ENCODE data around the gene LGI4. TPM values are rescaled to one million over a fixed set of nuclear protein-coding genes. Genes with fewer than 3 reads are reported as not detected.
A peak's percentile ranks its signal among the peaks of the same experiment; 100 is the strongest.

LGI4 gene
- polyA plus RNA-seq, 1 experiment, result 0.25 TPM

DNA sequence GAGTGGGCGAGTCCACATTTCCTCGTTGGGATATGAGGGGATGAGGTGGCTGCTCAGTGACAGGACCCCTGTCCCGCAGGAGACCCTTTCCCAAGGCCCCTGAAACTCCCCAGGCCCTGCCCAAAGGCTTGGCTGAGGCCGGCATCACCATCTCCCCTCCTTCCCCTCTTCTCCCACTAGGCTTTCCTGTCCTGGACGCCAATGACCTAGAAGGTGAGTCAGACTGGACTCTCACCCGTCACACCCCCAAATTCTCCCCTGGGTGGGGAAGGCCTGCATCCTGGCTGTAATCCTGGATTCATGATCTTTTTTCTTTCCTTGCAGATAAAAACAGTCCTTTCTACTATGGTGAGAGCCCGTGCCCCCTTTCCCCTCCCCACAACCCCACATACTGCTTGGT lies 14.0 kb downstream of the LGI4 start:
- DNase-seq (ENCODE audit: low read depth), result no peak
- no peak overlapping the region for H3K4me3 ChIP-seq (ENCODE audit: low read depth, low read length)
- H3K36me3 ChIP-seq (ENCODE audit: control insufficient read depth, insufficient read depth, low read length), result no peaks in the 10 kb centered on the region
- TF ChIP-seq, protein P1, sequence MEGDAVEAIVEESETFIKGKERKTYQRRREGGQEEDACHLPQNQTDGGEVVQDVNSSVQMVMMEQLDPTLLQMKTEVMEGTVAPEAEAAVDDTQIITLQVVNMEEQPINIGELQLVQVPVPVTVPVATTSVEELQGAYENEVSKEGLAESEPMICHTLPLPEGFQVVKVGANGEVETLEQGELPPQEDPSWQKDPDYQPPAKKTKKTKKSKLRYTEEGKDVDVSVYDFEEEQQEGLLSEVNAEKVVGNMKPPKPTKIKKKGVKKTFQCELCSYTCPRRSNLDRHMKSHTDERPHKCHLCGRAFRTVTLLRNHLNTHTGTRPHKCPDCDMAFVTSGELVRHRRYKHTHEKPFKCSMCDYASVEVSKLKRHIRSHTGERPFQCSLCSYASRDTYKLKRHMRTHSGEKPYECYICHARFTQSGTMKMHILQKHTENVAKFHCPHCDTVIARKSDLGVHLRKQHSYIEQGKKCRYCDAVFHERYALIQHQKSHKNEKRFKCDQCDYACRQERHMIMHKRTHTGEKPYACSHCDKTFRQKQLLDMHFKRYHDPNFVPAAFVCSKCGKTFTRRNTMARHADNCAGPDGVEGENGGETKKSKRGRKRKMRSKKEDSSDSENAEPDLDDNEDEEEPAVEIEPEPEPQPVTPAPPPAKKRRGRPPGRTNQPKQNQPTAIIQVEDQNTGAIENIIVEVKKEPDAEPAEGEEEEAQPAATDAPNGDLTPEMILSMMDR (IDR thresholded peaks at IDR 0.05; ENCODE audit: insufficient read depth, low read depth, low read length), result no peak
- H3K27me3 ChIP-seq (ENCODE audit: control insufficient read depth, insufficient read depth, low read length), result peaks cover 3% of the 10 kb centered on the region
- ChIA-PET CTCF (interaction anchor here (1.5 kb wide), 1 partner anchor 21 kb away, joined by 5 read pairs; no protein-coding TSS in a partner anchor), POLR2A (no interaction called here)

GRCh38 chr19:35120492-35120891 lies 14.4 kb downstream of the LGI4 start:
- ChIA-PET POLR2A (no interaction called here), CTCF (interaction anchor here (1.2 to 2.3 kb wide), 3 partner anchors 10 to 21 kb away, joined by 3 to 13 read pairs (median 5); partner anchors contain the start of gene LGI4)
- Histone ChIP-seq H3K36me3 (ENCODE audit: control insufficient read depth, insufficient read depth, low read length) (no peaks in the 10 kb centered on the region), H3K4me3 (ENCODE audit: low read depth, low read length) (no peak overlapping the region), H3K27me3 (ENCODE audit: control insufficient read depth, insufficient read depth, low read length) (peaks cover 6% of the 10 kb centered on the region)
- DNase-seq (ENCODE audit: low read depth), result peak; percentile 41
- TF ChIP-seq, protein P1 (IDR thresholded peaks at IDR 0.05; ENCODE audit: insufficient read depth, low read depth, low read length), result no peak

- H3K4me3 ChIP-seq (ENCODE audit: low read depth, low read length), result no peak overlapping the region
- H3K36me3 ChIP-seq (ENCODE audit: control insufficient read depth, insufficient read depth, low read length), result no peaks in the 10 kb centered on the region
- ChIA-PET CTCF (interaction anchor here (0.6 to 2.3 kb wide), 4 partner anchors 9 to 443 kb away, joined by 3 to 13 read pairs (median 4); partner anchors contain the start of gene LGI4), POLR2A (no interaction called here)
- TF ChIP-seq, protein P1 (IDR thresholded peaks at IDR 0.05; ENCODE audit: insufficient read depth, low read depth, low read length), result no peak
- no peak for DNase-seq (ENCODE audit: low read depth)
- peaks cover 7% of the 10 kb centered on the region for H3K27me3 ChIP-seq (ENCODE audit: control insufficient read depth, insufficient read depth, low read length)
Observed at GRCh38 chr19:35119578-35120155, 15.2 kb downstream of the LGI4 start.

GRCh38 chr19:35119091-35119490 lies 15.8 kb downstream of the LGI4 start:
- ChIA-PET CTCF (interaction anchor here (0.6 to 2.3 kb wide), 3 partner anchors 9 to 443 kb away, joined by 3 to 13 read pairs (median 3); partner anchors contain the start of gene LGI4), POLR2A (no interaction called here)
- Histone ChIP-seq H3K4me3 (ENCODE audit: low read depth, low read length) (no peak overlapping the region), H3K27me3 (ENCODE audit: control insufficient read depth, insufficient read depth, low read length) (peaks cover 7% of the 10 kb centered on the region), H3K36me3 (ENCODE audit: control insufficient read depth, insufficient read depth, low read length) (no peaks in the 10 kb centered on the region)
- TF ChIP-seq, protein P1 (IDR thresholded peaks at IDR 0.05; ENCODE audit: insufficient read depth, low read depth, low read length), result no peak
- no peak for DNase-seq (ENCODE audit: low read depth)

GRCh38 chr19:35118268-35119020 lies 16.4 kb downstream of the LGI4 start:
- H3K4me3 ChIP-seq (ENCODE audit: low read depth, low read length), result no peak overlapping the region
- TF ChIP-seq, protein P1 (IDR thresholded peaks at IDR 0.05; ENCODE audit: insufficient read depth, low read depth, low read length), result no peak
- no peak for DNase-seq (ENCODE audit: low read depth)
- H3K36me3 ChIP-seq (ENCODE audit: control insufficient read depth, insufficient read depth, low read length), result no peaks in the 10 kb centered on the region
- CTCF ChIA-PET, result interaction anchor here (2.3 to 4.8 kb wide), 2 partner anchors 17 to 23 kb away, joined by 13 to 41 read pairs; partner anchors contain the start of genes FXYD7 and LGI4
- peaks cover 7% of the 10 kb centered on the region for H3K27me3 ChIP-seq (ENCODE audit: control insufficient read depth, insufficient read depth, low read length)
- POLR2A ChIA-PET, result no interaction called here

All from BJ (cell line).